WTC11 (cell line): ENCODE data around the gene VPS25. TPM values are rescaled to one million over a fixed set of nuclear protein-coding genes. Genes with fewer than 3 reads are reported as not detected.

Experiments used
- ATAC-seq: fragments of 200-7000 bp; cut with Tn5 transposase; 2 replicates; pipeline ENCODE4 v1.10.0; 2021; ENCODE audit warnings: mild to moderate bottlenecking, moderate library complexity
- CTCF ChIA-PET: fragments of 300-600 bp; sonication (Branson Sonifier 250); formaldehyde crosslinking; loops from one replicate; lab custom pipeline; 2021; ENCODE audit warnings: antibody characterized with exemption; lab: Charles Lee
- POLR2A ChIA-PET: fragments of 350-600 bp; sonication (Branson Sonifier 250); formaldehyde crosslinking; loops from one replicate; lab custom pipeline; 2021; ENCODE audit warnings: antibody characterized with exemption; lab: Charles Lee
- DNase-seq: peaks from one replicate; pipeline ENCODE4 v3.0.0; 2021; ENCODE audit warnings: low spot score
- H3K27ac Mint-ChIP-seq: 2 replicates; pipeline ENCODE4 v1.8.0; 2021; ENCODE audit warnings: mixed read lengths
- H3K27me3 Mint-ChIP-seq: 2 replicates; pipeline ENCODE4 v1.8.0; 2021; ENCODE audit warnings: low read depth, mild to moderate bottlenecking, moderate library complexity, mixed read lengths
- H3K36me3 Mint-ChIP-seq: 2 replicates; pipeline ENCODE4 v1.8.0; 2021; ENCODE audit warnings: mixed read lengths
- H3K4me1 Mint-ChIP-seq: 2 replicates; pipeline ENCODE4 v1.8.0; 2022; ENCODE audit warnings: mixed read lengths
- H3K4me3 Mint-ChIP-seq: 2 replicates; pipeline ENCODE4 v1.8.0; 2021; ENCODE audit warnings: mild to moderate bottlenecking, moderate library complexity, mixed read lengths
- H3K9me3 Mint-ChIP-seq: 2 replicates; pipeline ENCODE4 v1.8.0; 2021; ENCODE audit warnings: mixed read lengths
- AFF4 ChIP-seq: sonication (generic); formaldehyde crosslinking; IDR thresholded peaks from 2 replicates; pipeline ENCODE4 v1.8.1; 2023; ENCODE audit warnings: mild to moderate bottlenecking, missing genetic modification reagents, borderline replicate concordance
- AR ChIP-seq: fragments of 250-450 bp; sonication (Bioruptor Pico); IDR thresholded peaks from 2 replicates; pipeline ENCODE4 v1.9.0; 2021; ENCODE audit warnings: mild to moderate bottlenecking
- CBFB ChIP-seq: sonication (generic); formaldehyde crosslinking; IDR thresholded peaks from 2 replicates; pipeline ENCODE4 v1.8.1; 2022; ENCODE audit warnings: mild to moderate bottlenecking, low read depth, missing genetic modification reagents
- CREB1 ChIP-seq: sonication (generic); formaldehyde crosslinking; IDR thresholded peaks from 2 replicates; pipeline ENCODE4 v1.8.0; 2023; ENCODE audit warnings: mild to moderate bottlenecking, missing genetic modification reagents
- CTCF ChIP-seq: fragments of 200-600 bp; IDR thresholded peaks from 2 replicates; pipeline ENCODE4 v1.8.0; 2022; ENCODE audit warnings: antibody characterized with exemption
- E2F4 ChIP-seq: sonication (generic); formaldehyde crosslinking; IDR thresholded peaks from 2 replicates; pipeline ENCODE4 v1.8.1; 2022; ENCODE audit warnings: low read depth, mild to moderate bottlenecking, moderate library complexity, missing genetic modification reagents, borderline replicate concordance
- ESRRA ChIP-seq: sonication (generic); formaldehyde crosslinking; IDR thresholded peaks from 2 replicates; pipeline ENCODE4 v1.8.1; 2022; ENCODE audit warnings: mild to moderate bottlenecking, missing genetic modification reagents, borderline replicate concordance
- FOXP1 ChIP-seq: sonication (generic); formaldehyde crosslinking; IDR thresholded peaks from 2 replicates; pipeline ENCODE4 v1.8.0; 2022; ENCODE audit warnings: missing genetic modification reagents, mild to moderate bottlenecking, moderate library complexity, borderline replicate concordance
- GABPB1 ChIP-seq: sonication (generic); formaldehyde crosslinking; IDR thresholded peaks from 2 replicates; pipeline ENCODE4 v1.8.1; 2023; ENCODE audit warnings: mild to moderate bottlenecking, missing genetic modification reagents
- HMGXB4 ChIP-seq: sonication (generic); formaldehyde crosslinking; IDR thresholded peaks from 2 replicates; pipeline ENCODE4 v1.8.1; 2023; ENCODE audit warnings: mild to moderate bottlenecking, moderate library complexity, missing genetic modification reagents
- IRF1 ChIP-seq: sonication (generic); formaldehyde crosslinking; IDR thresholded peaks from 2 replicates; pipeline ENCODE4 v1.8.0; 2023; ENCODE audit warnings: missing genetic modification reagents
- IRF2 ChIP-seq: sonication (generic); formaldehyde crosslinking; IDR thresholded peaks from 2 replicates; pipeline ENCODE4 v1.8.0; 2022; ENCODE audit warnings: low read depth, missing genetic modification reagents, borderline replicate concordance
- JAZF1 ChIP-seq: fragments of 250-450 bp; sonication (Bioruptor Pico); IDR thresholded peaks from 2 replicates; pipeline ENCODE4 v1.9.0; 2021; ENCODE audit warnings: moderate library complexity, mild to moderate bottlenecking, inconsistent platforms
- MYBL2 ChIP-seq: sonication (generic); formaldehyde crosslinking; IDR thresholded peaks from 2 replicates; pipeline ENCODE4 v1.8.1; 2023; ENCODE audit warnings: mild to moderate bottlenecking, moderate library complexity, missing genetic modification reagents
- PREB ChIP-seq: sonication (generic); formaldehyde crosslinking; IDR thresholded peaks from 2 replicates; pipeline ENCODE4 v1.8.1; 2022; ENCODE audit warnings: mild to moderate bottlenecking, missing genetic modification reagents, moderate library complexity, borderline replicate concordance
- PRRX2 ChIP-seq: fragments of 250-450 bp; sonication (Bioruptor Pico); IDR thresholded peaks from 2 replicates; pipeline ENCODE4 v1.8.0; 2021; ENCODE audit warnings: mild to moderate bottlenecking
- SMAD3 ChIP-seq: sonication (generic); formaldehyde crosslinking; IDR thresholded peaks from 2 replicates; pipeline ENCODE4 v1.8.0; 2022; ENCODE audit warnings: missing genetic modification reagents, mild to moderate bottlenecking, borderline replicate concordance
- SMAD4 ChIP-seq: sonication (generic); formaldehyde crosslinking; IDR thresholded peaks from 2 replicates; pipeline ENCODE4 v1.8.0; 2022; ENCODE audit warnings: mild to moderate bottlenecking, missing genetic modification reagents
- TCF7 ChIP-seq: sonication (generic); formaldehyde crosslinking; IDR thresholded peaks from 2 replicates; pipeline ENCODE4 v1.8.0; 2022; ENCODE audit warnings: mild to moderate bottlenecking, low read depth, missing genetic modification reagents, moderate library complexity
- ZNF232 ChIP-seq: sonication (generic); formaldehyde crosslinking; IDR thresholded peaks from 2 replicates; pipeline ENCODE4 v1.8.0; 2022; ENCODE audit warnings: mild to moderate bottlenecking, missing genetic modification reagents
- ZNF317 ChIP-seq: sonication (generic); formaldehyde crosslinking; IDR thresholded peaks from 2 replicates; pipeline ENCODE4 v1.8.1; 2023; ENCODE audit warnings: low read depth, mild to moderate bottlenecking, moderate library complexity, missing genetic modification reagents, borderline replicate concordance
- ZNF416 ChIP-seq: fragments of 250-450 bp; sonication (Bioruptor Pico); IDR thresholded peaks from 2 replicates; pipeline ENCODE4 v1.9.0; 2021; ENCODE audit warnings: mild to moderate bottlenecking, inconsistent platforms
- total RNA-seq: library from RNA; stranded (reverse); gene quantifications from 3 replicates; pipeline ENCODE4 v1.2.3, GENCODE V29; 2021

Gene VPS25
- total RNA-seq, 1 experiment from 2014 or later = 98.6 TPM

GRCh38 chr17:42795061-42795460 lies 21.8 kb downstream of the VPS25 start:
- Mint-ChIP-seq H3K4me3 (no peak overlapping the region), H3K27me3 (peaks cover 27% of the 10 kb centered on the region), H3K27ac (no peak overlapping the region), H3K4me1 (peaks cover 6% of the 10 kb centered on the region; the same call in 1 of the 2 replicates), H3K9me3 (peaks cover 6% of the 10 kb centered on the region), H3K36me3 (peaks cover 8% of the 10 kb centered on the region)
- no peak for ATAC-seq
- no peak for DNase-seq
- CTCF ChIA-PET = interaction anchor here (0.6 to 1.2 kb wide), 2 partner anchors 32 to 268 kb away, joined by 3 to 5 read pairs; no protein-coding TSS in a partner anchor
- TF ChIP-seq SMAD4 (CRISPR knock-in tag) = no peak
- no peak for TF ChIP-seq ZNF416 (CRISPR knock-in tag)
- no peak for TF ChIP-seq MYBL2 (CRISPR knock-in tag)
- no peak for TF ChIP-seq GABPB1 (CRISPR knock-in tag)
- no peak for TF ChIP-seq IRF2 (CRISPR knock-in tag)
- no peak for TF ChIP-seq CREB1 (CRISPR knock-in tag)
- TF ChIP-seq JAZF1 (CRISPR knock-in tag) = no peak
- TF ChIP-seq AFF4 = no peak
- no peak for TF ChIP-seq CTCF
- no peak for TF ChIP-seq PRRX2 (CRISPR knock-in tag)
- no peak for TF ChIP-seq CBFB (CRISPR knock-in tag)
- POLR2A ChIA-PET = no interaction called here

- Mint-ChIP-seq H3K4me1 (peaks cover 6% of the 10 kb centered on the region; the same call in 1 of the 2 replicates), H3K27me3 (peaks cover 27% of the 10 kb centered on the region), H3K36me3 (peaks cover 8% of the 10 kb centered on the region), H3K9me3 (peaks cover 6% of the 10 kb centered on the region), H3K27ac (no peak overlapping the region), H3K4me3 (no peak overlapping the region)
- CTCF ChIA-PET = interaction anchor here (0.6 to 1.2 kb wide), 2 partner anchors 32 to 268 kb away, joined by 3 to 5 read pairs; no protein-coding TSS in a partner anchor
- POLR2A ChIA-PET = no interaction called here
- no peak for ATAC-seq
- no peak for DNase-seq
- TF ChIP-seq IRF1 (no peak), E2F4 (no peak), ESRRA (CRISPR knock-in tag) (no peak), ZNF317 (no peak), ZNF232 (CRISPR knock-in tag) (no peak), SMAD3 (no peak), FOXP1 (CRISPR knock-in tag) (no peak), TCF7 (no peak), AR (CRISPR knock-in tag) (no peak), CBFB (CRISPR knock-in tag) (no peak), PREB (CRISPR knock-in tag) (no peak), HMGXB4 (CRISPR knock-in tag) (no peak)
These were observed 22.2 kb downstream of the VPS25 start for GRCh38 chr17:42795465-42795864.
